ENCODE measurements around the gene SLC22A7.

Gene SLC22A7

GRCh38 chr6:43283905-43284304 is 14.2 kb upstream of the SLC22A7 start:
- TF ChIP-seq, protein P1, sequence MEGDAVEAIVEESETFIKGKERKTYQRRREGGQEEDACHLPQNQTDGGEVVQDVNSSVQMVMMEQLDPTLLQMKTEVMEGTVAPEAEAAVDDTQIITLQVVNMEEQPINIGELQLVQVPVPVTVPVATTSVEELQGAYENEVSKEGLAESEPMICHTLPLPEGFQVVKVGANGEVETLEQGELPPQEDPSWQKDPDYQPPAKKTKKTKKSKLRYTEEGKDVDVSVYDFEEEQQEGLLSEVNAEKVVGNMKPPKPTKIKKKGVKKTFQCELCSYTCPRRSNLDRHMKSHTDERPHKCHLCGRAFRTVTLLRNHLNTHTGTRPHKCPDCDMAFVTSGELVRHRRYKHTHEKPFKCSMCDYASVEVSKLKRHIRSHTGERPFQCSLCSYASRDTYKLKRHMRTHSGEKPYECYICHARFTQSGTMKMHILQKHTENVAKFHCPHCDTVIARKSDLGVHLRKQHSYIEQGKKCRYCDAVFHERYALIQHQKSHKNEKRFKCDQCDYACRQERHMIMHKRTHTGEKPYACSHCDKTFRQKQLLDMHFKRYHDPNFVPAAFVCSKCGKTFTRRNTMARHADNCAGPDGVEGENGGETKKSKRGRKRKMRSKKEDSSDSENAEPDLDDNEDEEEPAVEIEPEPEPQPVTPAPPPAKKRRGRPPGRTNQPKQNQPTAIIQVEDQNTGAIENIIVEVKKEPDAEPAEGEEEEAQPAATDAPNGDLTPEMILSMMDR (IDR thresholded peaks at IDR 0.05; ENCODE audit: insufficient read depth, missing control alignments): no peak
- FAIRE-seq (no peak), DNase-seq (ENCODE audit: insufficient read length, low spot score) (no peak)

- no peak for DNase-seq (ENCODE audit: insufficient read length, low spot score)
Measured at GRCh38 chr6:43284991-43285781, 12.9 kb upstream of the SLC22A7 start.

GRCh38 chr6:43285832-43286231 is 12.2 kb upstream of the SLC22A7 start:
- DNase-seq (ENCODE audit: insufficient read length, low spot score) (no peak), FAIRE-seq (no peak)
- TF ChIP-seq, protein P1 (IDR thresholded peaks at IDR 0.05; ENCODE audit: insufficient read depth, missing control alignments): no peak

More at GRCh38 chr6:43284991-43285781, 12.9 kb upstream of the SLC22A7 start:
- TF ChIP-seq, protein P1 (IDR thresholded peaks at IDR 0.05; ENCODE audit: insufficient read depth, missing control alignments): no peak
- FAIRE-seq: no peak

- DNase-seq (ENCODE audit: insufficient read length, low spot score) (no peak), FAIRE-seq (no peak)
- TF ChIP-seq, protein P1 (IDR thresholded peaks at IDR 0.05; ENCODE audit: insufficient read depth, missing control alignments): no peak
Measured at GRCh38 chr6:43286456-43286979, 11.5 kb upstream of the SLC22A7 start.

DNA sequence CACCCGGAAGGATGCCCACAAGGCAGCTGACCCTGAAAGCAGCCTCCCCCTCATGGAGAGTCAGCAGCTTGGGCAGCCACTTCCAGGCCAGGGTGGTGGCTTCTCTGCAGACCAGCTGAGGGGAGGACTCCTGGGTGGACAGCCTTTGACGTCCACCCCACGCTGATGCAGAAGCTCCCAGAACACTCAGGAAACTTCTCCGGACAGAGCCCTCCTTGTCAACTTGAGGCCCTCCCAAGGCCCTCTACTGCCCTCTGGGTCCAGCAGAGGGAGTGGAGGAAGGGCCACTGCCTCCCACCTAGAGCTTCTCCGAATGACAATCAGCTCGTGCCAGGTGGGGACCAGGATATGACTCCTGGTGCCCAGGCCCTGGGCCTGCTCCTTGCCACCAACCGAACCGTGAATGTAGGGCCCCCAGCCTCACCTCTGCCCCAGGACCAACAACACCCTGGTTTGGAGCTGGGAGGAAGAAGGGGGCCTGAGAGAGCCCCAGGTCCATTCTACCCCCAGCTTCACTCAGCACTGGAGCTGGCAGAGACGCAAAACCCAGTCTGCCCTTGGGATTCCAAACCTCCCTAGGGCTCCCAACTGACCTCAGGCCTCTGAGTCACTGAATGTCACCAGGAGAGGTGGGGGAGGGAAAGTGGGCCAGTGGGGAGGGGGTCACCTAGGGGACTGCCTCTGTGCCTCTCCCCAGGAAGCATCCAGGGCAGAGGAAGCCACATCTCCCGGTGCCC is 10.9 kb upstream of the SLC22A7 start:
- DNase-seq (ENCODE audit: insufficient read length, low spot score) (no peak), FAIRE-seq (no peak)
- TF ChIP-seq, protein P1 (IDR thresholded peaks at IDR 0.05; ENCODE audit: insufficient read depth, missing control alignments): peak; percentile 20

DNA sequence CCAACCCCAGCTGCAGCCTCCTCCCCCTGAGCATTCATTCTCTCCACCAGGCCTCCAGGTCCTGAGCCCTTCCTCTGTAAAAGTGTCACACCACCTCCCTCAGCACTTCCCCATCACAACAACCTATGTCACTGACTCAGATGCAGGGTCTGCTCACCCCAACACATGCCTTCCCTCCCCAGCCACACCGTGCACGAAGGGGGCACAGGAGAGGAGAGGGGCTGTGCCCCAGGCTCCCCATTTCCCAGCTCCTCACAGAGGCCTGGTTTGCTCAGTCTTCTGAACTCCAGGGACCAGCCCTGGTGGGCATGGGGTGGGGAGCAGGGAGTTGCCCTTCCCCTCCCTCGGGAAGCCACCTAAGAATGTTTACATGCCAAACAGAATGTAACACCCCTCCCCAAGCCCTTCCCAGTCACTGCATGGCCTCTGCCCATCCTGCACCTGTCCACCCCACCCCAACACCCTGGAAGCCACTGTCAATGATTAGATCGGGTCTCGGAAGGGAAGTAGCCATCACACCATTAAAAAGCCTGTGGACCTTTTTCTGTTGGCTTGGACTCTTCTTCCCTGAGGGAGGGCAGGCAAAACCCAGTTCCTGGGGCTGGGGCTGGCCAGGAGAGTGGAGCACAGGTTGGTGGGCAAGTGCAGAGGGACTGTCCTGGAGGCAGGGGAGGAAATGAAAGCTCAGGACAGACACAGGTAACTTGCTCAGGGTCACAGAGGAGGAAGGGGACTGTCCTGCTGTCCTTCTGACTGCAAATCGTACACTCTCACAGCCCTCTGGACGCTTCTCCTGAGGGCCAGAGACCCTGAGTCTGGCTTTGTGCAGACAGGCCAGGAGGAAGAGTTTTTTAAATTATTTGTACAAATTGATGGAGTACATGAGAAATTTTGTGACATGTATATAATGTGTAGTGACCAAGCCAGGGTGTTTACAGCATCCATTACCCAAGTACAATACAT is 10.1 kb upstream of the SLC22A7 start:
- no peak for DNase-seq (ENCODE audit: insufficient read length, low spot score)
- TF ChIP-seq, protein P1 (IDR thresholded peaks at IDR 0.05; ENCODE audit: insufficient read depth, missing control alignments): no peak
- no peak for FAIRE-seq

Data from D721Med (cell line).